ENCODE data around the gene SLC11A2. TPM values are rescaled to one million over a fixed set of nuclear protein-coding genes. Genes with fewer than 3 reads are reported as not detected.

SLC11A2 gene
- total RNA-seq, 1 donor from 2014 or later, result 36.3 TPM

GRCh38 chr12:50980545-50980944, 45.6 kb downstream of the SLC11A2 start:
- DNase-seq (ENCODE audit: low read depth), result no peak
- no peak for TF ChIP-seq CTCF (IDR thresholded peaks at IDR 0.05; ENCODE audit: insufficient read depth, low read length, poor library complexity, severe bottlenecking)
- Histone ChIP-seq H3K36me3 (ENCODE audit: control insufficient read depth, insufficient read depth, low read length) (no peaks in the 10 kb centered on the region), H3K27me3 (ENCODE audit: control insufficient read depth, insufficient read depth, low read length) (no peaks in the 10 kb centered on the region), H3K4me3 (ENCODE audit: low read depth, low read length) (no peak overlapping the region)

GRCh38 chr12:50979369-50980052, 46.7 kb downstream of the SLC11A2 start:
- H3K4me3 ChIP-seq (ENCODE audit: low read depth, low read length), result no peak overlapping the region
- no peak for TF ChIP-seq CTCF (IDR thresholded peaks at IDR 0.05; ENCODE audit: insufficient read depth, low read length, poor library complexity, severe bottlenecking)
- no peak for DNase-seq (ENCODE audit: low read depth)
- H3K27me3 ChIP-seq (ENCODE audit: control insufficient read depth, insufficient read depth, low read length), result no peaks in the 10 kb centered on the region
- H3K36me3 ChIP-seq (ENCODE audit: control insufficient read depth, insufficient read depth, low read length), result no peaks in the 10 kb centered on the region

- TF ChIP-seq CTCF (IDR thresholded peaks at IDR 0.05; ENCODE audit: insufficient read depth, low read length, poor library complexity, severe bottlenecking), result no peak
- DNase-seq (ENCODE audit: low read depth), result no peak
- Histone ChIP-seq H3K4me3 (ENCODE audit: low read depth, low read length) (no peak overlapping the region), H3K27me3 (ENCODE audit: control insufficient read depth, insufficient read depth, low read length) (no peaks in the 10 kb centered on the region), H3K36me3 (ENCODE audit: control insufficient read depth, insufficient read depth, low read length) (peaks cover 1% of the 10 kb centered on the region)
Observed at GRCh38 chr12:50971946-50972345, 54.2 kb downstream of the SLC11A2 start.

GRCh38 chr12:50964432-50964831, 61.8 kb downstream of the SLC11A2 start:
- Histone ChIP-seq H3K4me3 (ENCODE audit: low read depth, low read length) (no peak overlapping the region), H3K27me3 (ENCODE audit: control insufficient read depth, insufficient read depth, low read length) (no peaks in the 10 kb centered on the region), H3K36me3 (ENCODE audit: control insufficient read depth, insufficient read depth, low read length) (no peaks in the 10 kb centered on the region)
- TF ChIP-seq CTCF (IDR thresholded peaks at IDR 0.05; ENCODE audit: insufficient read depth, low read length, poor library complexity, severe bottlenecking), result no peak
- no peak for DNase-seq (ENCODE audit: low read depth)

- DNase-seq (ENCODE audit: low read depth), result no peak
- TF ChIP-seq CTCF (IDR thresholded peaks at IDR 0.05; ENCODE audit: insufficient read depth, low read length, poor library complexity, severe bottlenecking), result no peak
- H3K27me3 ChIP-seq (ENCODE audit: control insufficient read depth, insufficient read depth, low read length), result no peaks in the 10 kb centered on the region
- H3K36me3 ChIP-seq (ENCODE audit: control insufficient read depth, insufficient read depth, low read length), result no peaks in the 10 kb centered on the region
- H3K4me3 ChIP-seq (ENCODE audit: low read depth, low read length), result no peak overlapping the region
Observed at GRCh38 chr12:50961708-50962107, 64.5 kb downstream of the SLC11A2 start.

- DNase-seq (ENCODE audit: low read depth), result no peak
- Histone ChIP-seq H3K27me3 (ENCODE audit: control insufficient read depth, insufficient read depth, low read length) (no peaks in the 10 kb centered on the region), H3K4me3 (ENCODE audit: low read depth, low read length) (no peak overlapping the region), H3K36me3 (ENCODE audit: control insufficient read depth, insufficient read depth, low read length) (no peaks in the 10 kb centered on the region)
- no peak for TF ChIP-seq CTCF (IDR thresholded peaks at IDR 0.05; ENCODE audit: insufficient read depth, low read length, poor library complexity, severe bottlenecking)
Observed at GRCh38 chr12:50960130-50960529, 66.1 kb downstream of the SLC11A2 start.

All from kidney epithelial cell (primary cell).